Neural progenitor cell (in vitro differentiated cells): Measurements from ENCODE around the gene KDM8. TPM values are rescaled to one million over a fixed set of nuclear protein-coding genes. Genes with fewer than 3 reads are reported as not detected.
"Not testable (repeated sequence)": the region's sequence is repeated elsewhere in the genome, so short reads cannot be mapped to it uniquely, and the experiment has no call there.

ENCODE experiments used
- DNase-seq: peaks from one replicate; pipeline ENCODE4 v3.0.0-alpha.2; 2016; ENCODE audit warnings: low spot score
- H2AFZ ChIP-seq: fragments of 200-600 bp; sonication (generic); replicated peaks from 2 replicates; pipeline ENCODE4 v1.6.1; 2016; ENCODE audit warnings: antibody characterized with exemption
- H3F3A ChIP-seq: fragments of 200-600 bp; sonication (generic); 2 replicates; pipeline ENCODE4 v1.6.1; 2016; ENCODE audit warnings: antibody characterized with exemption, low read depth
- H3K27ac ChIP-seq: fragments of 200-600 bp; sonication (generic); 2 replicates; pipeline ENCODE4 v1.5.1; 2016; ENCODE audit warnings: mild to moderate bottlenecking
- H3K27me3 ChIP-seq: fragments of 200-600 bp; sonication (generic); 2 replicates; pipeline ENCODE4 v1.6.1; 2016; ENCODE audit warnings: mild to moderate bottlenecking, moderate library complexity
- H3K36me3 ChIP-seq: fragments of 200-600 bp; sonication (generic); 2 replicates; pipeline ENCODE4 v1.5.1; 2016
- H3K4me1 ChIP-seq: fragments of 200-600 bp; sonication (generic); 2 replicates; pipeline ENCODE4 v1.6.1; 2016; ENCODE audit warnings: mixed run types
- H3K4me2 ChIP-seq: fragments of 200-600 bp; sonication (generic); 2 replicates; pipeline ENCODE4 v1.6.1; 2016
- H3K4me3 ChIP-seq: fragments of 200-600 bp; sonication (generic); 2 replicates; pipeline ENCODE4 v1.5.1; 2016
- H3K79me2 ChIP-seq: fragments of 200-600 bp; sonication (generic); 2 replicates; pipeline ENCODE4 v1.6.1; 2016; ENCODE audit warnings: low read depth
- H3K9ac ChIP-seq: fragments of 200-600 bp; sonication (generic); 2 replicates; pipeline ENCODE4 v1.6.1; 2016
- H3K9me3 ChIP-seq: fragments of 200-600 bp; sonication (generic); 2 replicates; pipeline ENCODE4 v1.5.1; 2016; ENCODE audit warnings: low read depth
- H4K20me1 ChIP-seq: fragments of 200-600 bp; sonication (generic); 2 replicates; pipeline ENCODE4 v1.6.1; 2016; ENCODE audit warnings: low read depth
- H3K27ac Mint-ChIP-seq: 3 replicates; pipeline ENCODE4 v1.8.0; 2021; ENCODE audit warnings: mixed read lengths
- H3K27me3 Mint-ChIP-seq: 2 replicates; pipeline ENCODE4 v1.8.0; 2022; ENCODE audit warnings: low read depth, mild to moderate bottlenecking, inconsistent platforms, moderate library complexity, mixed read lengths; ENCODE audit not compliant: insufficient read depth
- H3K36me3 Mint-ChIP-seq: 3 replicates; pipeline ENCODE4 v1.8.0; 2021; ENCODE audit warnings: mixed read lengths
- H3K4me1 Mint-ChIP-seq: 3 replicates; pipeline ENCODE4 v1.8.0; 2021; ENCODE audit warnings: mixed read lengths
- H3K4me3 Mint-ChIP-seq: 3 replicates; pipeline ENCODE4 v1.8.0; 2021; ENCODE audit warnings: mild to moderate bottlenecking, moderate library complexity, mixed read lengths
- H3K9me3 Mint-ChIP-seq: 3 replicates; pipeline ENCODE4 v1.8.0; 2020; ENCODE audit warnings: mixed read lengths
- CTCF ChIP-seq: fragments of 200-600 bp; sonication (generic); IDR thresholded peaks from 2 replicates; pipeline ENCODE4 v1.5.1; 2017; ENCODE audit warnings: antibody characterized with exemption, mild to moderate bottlenecking
- EZH2 ChIP-seq: fragments of 200-600 bp; sonication (generic); IDR thresholded peaks from 2 replicates; pipeline ENCODE4 v1.6.1; 2017; ENCODE audit warnings: antibody characterized with exemption, mild to moderate bottlenecking, moderate library complexity
- EZH2phosphoT487 ChIP-seq: fragments of 200-600 bp; sonication (generic); IDR thresholded peaks from 2 replicates; pipeline ENCODE4 v1.6.1; 2017; ENCODE audit warnings: antibody characterized with exemption
- total RNA-seq: library from RNA; depleted of rRNA; stranded (reverse); fragments of >200 nt; gene quantifications from 2 replicates; pipeline ENCODE4 v1.2.3, GENCODE V29; 2015; ENCODE audit warnings: low replicate concordance

Gene KDM8
- total RNA-seq, 1 donor from 2014 or later: 6.5 TPM

GRCh38 chr16:27199736-27200135, 3.6 kb upstream of the KDM8 start:
- Histone ChIP-seq H2AFZ (no peak overlapping the region), H3K27ac (no peak overlapping the region), H3K4me3 (no peak overlapping the region), H3K9me3 (no peaks in the 10 kb centered on the region), H3K4me1 (peaks cover 10% of the 10 kb centered on the region), H3K36me3 (no peaks in the 10 kb centered on the region), H3K9ac (no peak overlapping the region), H3F3A (peaks cover 13% of the 10 kb centered on the region), H4K20me1 (no peaks in the 10 kb centered on the region), H3K4me2 (no peak overlapping the region), H3K79me2 (peaks cover 6% of the 10 kb centered on the region), H3K27me3 (no peaks in the 10 kb centered on the region)
- no peak for DNase-seq
- H3K27me3 Mint-ChIP-seq: peaks cover 10% of the 10 kb centered on the region
- H3K4me1 Mint-ChIP-seq: peaks cover 19% of the 10 kb centered on the region
- H3K36me3 Mint-ChIP-seq: no peaks in the 10 kb centered on the region
- no peak for TF ChIP-seq EZH2phosphoT487
- no peak for TF ChIP-seq CTCF
- no peak for TF ChIP-seq EZH2
- no peak overlapping the region for H3K27ac Mint-ChIP-seq
- no peak overlapping the region for H3K4me3 Mint-ChIP-seq
- H3K9me3 Mint-ChIP-seq: no peaks in the 10 kb centered on the region

- not testable (repeated sequence) for H3K36me3 Mint-ChIP-seq, H3K27ac Mint-ChIP-seq, DNase-seq, H3K4me3 ChIP-seq, H4K20me1 ChIP-seq, H3K27me3 ChIP-seq, H3K4me3 Mint-ChIP-seq, H2AFZ ChIP-seq, H3K4me2 ChIP-seq, H3K27ac ChIP-seq, H3K9me3 ChIP-seq, H3K9me3 Mint-ChIP-seq, H3K27me3 Mint-ChIP-seq, H3K36me3 ChIP-seq, H3K9ac ChIP-seq
- peaks cover 22% of the 10 kb centered on the region for H3K4me1 Mint-ChIP-seq
- H3F3A ChIP-seq: peaks cover 13% of the 10 kb centered on the region
- H3K4me1 ChIP-seq: peaks cover 12% of the 10 kb centered on the region
- H3K79me2 ChIP-seq: peaks cover 16% of the 10 kb centered on the region
Observed at GRCh38 chr16:27200914-27201313, 2.4 kb upstream of the KDM8 start.

GRCh38 chr16:27202923-27203506, 311 bp upstream of the KDM8 start:
- H3K4me1 Mint-ChIP-seq: peaks cover 22% of the 10 kb centered on the region
- peaks cover 7% of the 10 kb centered on the region for H3K27me3 Mint-ChIP-seq
- peak; percentile 96 for DNase-seq
- H3K9me3 Mint-ChIP-seq: no peaks in the 10 kb centered on the region
- H3K79me2 ChIP-seq: peaks cover 16% of the 10 kb centered on the region
- H3K27ac ChIP-seq: peak overlapping the region; percentile 94
- no peak for TF ChIP-seq EZH2
- TF ChIP-seq EZH2phosphoT487: no peak
- no peak for TF ChIP-seq CTCF
- peak overlapping the region; percentile 99 for H3K27ac Mint-ChIP-seq
- H3K4me3 ChIP-seq: peak overlapping the region; percentile 70
- H3F3A ChIP-seq: peaks cover 13% of the 10 kb centered on the region
- no peaks in the 10 kb centered on the region for H3K9me3 ChIP-seq
- peak overlapping the region; percentile 84 for H3K4me2 ChIP-seq
- H3K36me3 Mint-ChIP-seq: no peaks in the 10 kb centered on the region
- no peaks in the 10 kb centered on the region for H3K27me3 ChIP-seq
- peak overlapping the region; percentile 44 for H3K9ac ChIP-seq
- H4K20me1 ChIP-seq: no peaks in the 10 kb centered on the region
- no peaks in the 10 kb centered on the region for H3K36me3 ChIP-seq
- H3K4me1 ChIP-seq: peaks cover 12% of the 10 kb centered on the region
- peak overlapping the region; percentile 97 for H2AFZ ChIP-seq
- H3K4me3 Mint-ChIP-seq: peak overlapping the region; percentile 96

GRCh38 chr16:27204312-27204915, 1.1 kb downstream of the KDM8 start:
- Histone ChIP-seq H2AFZ (peak overlapping the region; percentile 90), H3K4me2 (peak overlapping the region; percentile 86), H3K36me3 (no peaks in the 10 kb centered on the region), H3K4me3 (peak overlapping the region; percentile 70), H3K9ac (peak overlapping the region; percentile 76), H3K27me3 (no peaks in the 10 kb centered on the region), H4K20me1 (no peaks in the 10 kb centered on the region), H3K9me3 (no peaks in the 10 kb centered on the region), H3K4me1 (peaks cover 12% of the 10 kb centered on the region), H3K79me2 (peaks cover 16% of the 10 kb centered on the region), H3F3A (peaks cover 13% of the 10 kb centered on the region), H3K27ac (peak overlapping the region; percentile 72)
- Mint-ChIP-seq H3K4me1 (peaks cover 22% of the 10 kb centered on the region), H3K36me3 (no peaks in the 10 kb centered on the region), H3K27ac (peak overlapping the region; percentile 99), H3K4me3 (peak overlapping the region; percentile 96), H3K27me3 (peaks cover 7% of the 10 kb centered on the region), H3K9me3 (no peaks in the 10 kb centered on the region)
- no peak for DNase-seq
- TF ChIP-seq EZH2 (no peak), CTCF (no peak), EZH2phosphoT487 (no peak)
